Ovary (tissue), 3 donors: ENCODE data around the gene ARVCF.

ENCODE experiments used
- EP300 ChIP-seq: sonication (generic); formaldehyde crosslinking; IDR thresholded peaks from one replicate; pipeline ENCODE4 v1.6.1; 2017; ENCODE audit warnings: antibody characterized with exemption
- POLR2A ChIP-seq: fragments of 450-650 bp; IDR thresholded peaks from one replicate; pipeline ENCODE4 v1.6.1; 2017; ENCODE audit warnings: antibody characterized with exemption, mild to moderate bottlenecking, moderate library complexity
- TF ChIP-seq, protein P1 (sequence below), 3 donors: fragments of 450-650 bp in 2 of 3; fragments of 200-600 bp in 1 of 3; IDR thresholded peaks; one replicate each; pipeline versions ENCODE4 v1.5.1 to v1.8.0; 2016 to 2022; ENCODE audit warnings: antibody characterized with exemption in 3 of 3, mild to moderate bottlenecking in 1 of 3
- donor health status: DM: no; HTN: no; CAD: no.

DNA sequence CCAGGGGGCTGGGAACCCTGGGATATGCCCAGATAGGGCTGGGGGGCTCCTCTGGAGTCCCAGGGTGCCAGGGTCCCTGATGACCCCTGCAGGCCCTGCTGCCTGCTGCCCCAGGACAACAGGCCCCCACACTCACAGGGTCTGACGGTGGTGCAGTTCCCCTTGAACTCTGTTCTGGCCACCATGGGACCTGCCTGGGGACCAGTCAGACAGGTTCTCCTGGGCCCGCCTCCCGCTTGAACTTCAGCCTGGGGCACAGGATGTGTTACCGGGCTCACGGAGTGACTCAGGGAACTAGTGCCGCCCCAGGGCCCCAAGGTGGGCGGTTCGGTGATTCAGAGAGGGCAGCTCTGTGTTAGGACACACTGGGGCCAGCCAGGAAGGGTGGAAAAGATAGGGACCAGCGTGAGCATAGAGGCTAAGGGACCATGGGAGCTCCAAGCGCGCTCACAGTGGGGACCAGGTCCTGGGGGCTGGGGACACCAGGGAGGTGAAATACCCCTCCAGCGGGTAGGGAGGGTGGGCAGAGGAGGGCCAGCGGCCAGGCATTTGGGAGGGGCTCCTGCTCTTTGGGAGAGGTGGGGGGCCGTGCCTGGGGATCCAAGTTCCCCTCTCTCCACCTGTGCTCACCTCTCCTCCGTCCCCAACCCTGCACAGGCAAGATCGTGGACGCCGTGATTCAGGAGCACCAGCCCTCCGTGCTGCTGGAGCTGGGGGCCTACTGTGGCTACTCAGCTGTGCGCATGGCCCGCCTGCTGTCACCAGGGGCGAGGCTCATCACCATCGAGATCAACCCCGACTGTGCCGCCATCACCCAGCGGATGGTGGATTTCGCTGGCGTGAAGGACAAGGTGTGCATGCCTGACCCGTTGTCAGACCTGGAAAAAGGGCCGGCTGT lies 53.5 kb downstream of the ARVCF start:
- TF ChIP-seq EP300 (no peak), POLR2A (no peak)
- TF ChIP-seq, protein P1, sequence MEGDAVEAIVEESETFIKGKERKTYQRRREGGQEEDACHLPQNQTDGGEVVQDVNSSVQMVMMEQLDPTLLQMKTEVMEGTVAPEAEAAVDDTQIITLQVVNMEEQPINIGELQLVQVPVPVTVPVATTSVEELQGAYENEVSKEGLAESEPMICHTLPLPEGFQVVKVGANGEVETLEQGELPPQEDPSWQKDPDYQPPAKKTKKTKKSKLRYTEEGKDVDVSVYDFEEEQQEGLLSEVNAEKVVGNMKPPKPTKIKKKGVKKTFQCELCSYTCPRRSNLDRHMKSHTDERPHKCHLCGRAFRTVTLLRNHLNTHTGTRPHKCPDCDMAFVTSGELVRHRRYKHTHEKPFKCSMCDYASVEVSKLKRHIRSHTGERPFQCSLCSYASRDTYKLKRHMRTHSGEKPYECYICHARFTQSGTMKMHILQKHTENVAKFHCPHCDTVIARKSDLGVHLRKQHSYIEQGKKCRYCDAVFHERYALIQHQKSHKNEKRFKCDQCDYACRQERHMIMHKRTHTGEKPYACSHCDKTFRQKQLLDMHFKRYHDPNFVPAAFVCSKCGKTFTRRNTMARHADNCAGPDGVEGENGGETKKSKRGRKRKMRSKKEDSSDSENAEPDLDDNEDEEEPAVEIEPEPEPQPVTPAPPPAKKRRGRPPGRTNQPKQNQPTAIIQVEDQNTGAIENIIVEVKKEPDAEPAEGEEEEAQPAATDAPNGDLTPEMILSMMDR (IDR thresholded peaks at IDR 0.05), result no peak
